H1 (cell line): ENCODE data around the gene CORO2B. TPM values are rescaled to one million over a fixed set of nuclear protein-coding genes. Genes with fewer than 3 reads are reported as not detected.

Experiments
- FOSL1 ChIP-seq: IDR thresholded peaks from 2 replicates; pipeline ENCODE4 v1.6.1; 2011; ENCODE audit warnings: mild to moderate bottlenecking, low read depth, low read length, moderate library complexity; ENCODE audit not compliant: insufficient read depth
- KDM4A ChIP-seq: IDR thresholded peaks from one replicate; pipeline ENCODE4 v1.7.1; 2012; ENCODE audit warnings: low read depth, mild to moderate bottlenecking, moderate library complexity, low read length, inconsistent platforms; ENCODE audit not compliant: severe bottlenecking
- RFX5 ChIP-seq: IDR thresholded peaks from 2 replicates; pipeline ENCODE4 v1.6.1; 2011; ENCODE audit warnings: low read depth, low read length, improper control_type of control experiment, borderline replicate concordance
- polyA plus RNA-seq, 7 experiments: library from polyadenylated mRNA; depleted of rRNA in 3 of 7; stranded (reverse) in 5 of 7; unstranded in 2 of 7; fragments of >200 nt in 5 of 7; fragments of 200-250 nt in 2 of 7; gene quantifications; 1 replicate in 5 of 7; 2 replicates in 1 of 7; 4 replicates in 1 of 7; pipeline versions ENCODE4 v1.2.1 to v1.2.3, GENCODE V29; 2011 to 2013; ENCODE audit warnings: missing spikeins in 2 of 7, mixed read lengths in 2 of 7
- total RNA-seq: library from RNA; stranded (reverse); fragmentation: NEBNext Ultra II Directional; extraction: Animal tissue kit (Norgen Biotek cat#: 25700); gene quantifications from 2 replicates; pipeline ENCODE4 v1.2.1, GENCODE V29; 2021

Gene CORO2B
- total and polyA plus RNA-seq, 2 of the 8 experiments (the other 6 are each of a cell fraction or from before 2014, with no cell fraction given): 3.4 to 6.7 TPM

DNA sequence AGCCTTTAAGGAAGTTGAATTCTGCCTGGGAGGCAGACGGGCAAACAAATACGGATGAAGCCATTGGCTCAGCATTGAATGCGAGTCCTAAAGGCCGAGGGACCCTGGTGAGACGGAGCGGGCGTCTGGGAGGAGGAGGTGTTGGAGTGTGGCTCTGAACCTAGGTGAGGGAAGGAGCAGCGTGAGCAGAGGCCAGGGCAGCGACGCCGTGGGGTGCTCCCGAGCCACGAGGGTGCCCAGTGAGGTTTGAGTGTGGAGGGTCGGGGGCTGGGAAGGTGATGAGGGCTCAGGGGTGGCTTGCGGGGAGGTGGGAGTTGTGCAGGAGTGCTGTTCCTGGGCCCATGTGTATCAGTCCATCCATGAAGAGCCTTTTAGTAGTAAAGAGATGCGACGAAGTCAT, 17.0 kb downstream of the CORO2B start (continued):
- no peak for TF ChIP-seq RFX5
- no peak for TF ChIP-seq KDM4A
- no peak for TF ChIP-seq FOSL1
